CD8-positive, alpha-beta memory T cell (primary cell): Measurements from ENCODE around the gene SCLT1. TPM values are rescaled to one million over a fixed set of nuclear protein-coding genes. Genes with fewer than 3 reads are reported as not detected.

Experiments used
- CTCF ChIA-PET: fragments of 350-600 bp; sonication (Branson Sonifier 250); formaldehyde crosslinking; loops from one replicate; lab custom pipeline; 2021; ENCODE audit warnings: antibody characterized with exemption; lab: Charles Lee
- POLR2A ChIA-PET: fragments of 350-600 bp; sonication (Branson Sonifier 250); formaldehyde crosslinking; loops from one replicate; lab custom pipeline; 2021; ENCODE audit warnings: antibody characterized with exemption; lab: Charles Lee
- DNase-seq, 5 donors: peaks; one replicate each; pipeline versions ENCODE4 v3.0.0 to v3.0.0-alpha.2; 2020 to 2022; ENCODE audit warnings: mixed read lengths in 1 of 5
- H3K27ac ChIP-seq: one replicate; pipeline ENCODE4 v1.7.0; 2013; ENCODE audit warnings: low read depth, mild to moderate bottlenecking, low read length, moderate library complexity
- H3K27me3 ChIP-seq: 2 replicates; pipeline ENCODE4 v1.7.0; 2013; ENCODE audit warnings: low read length, mild to moderate bottlenecking; ENCODE audit not compliant: insufficient read depth, poor library complexity, severe bottlenecking
- H3K36me3 ChIP-seq: 2 replicates; pipeline ENCODE4 v1.7.0; 2013; ENCODE audit warnings: mild to moderate bottlenecking, low read length, moderate library complexity; ENCODE audit not compliant: insufficient read depth
- H3K4me1 ChIP-seq: 2 replicates; pipeline ENCODE4 v1.7.0; 2013; ENCODE audit warnings: mild to moderate bottlenecking, low read length, moderate library complexity; ENCODE audit not compliant: insufficient read depth
- H3K4me3 ChIP-seq: 2 replicates; pipeline ENCODE4 v1.7.0; 2013; ENCODE audit warnings: mild to moderate bottlenecking, low read length
- H3K9me3 ChIP-seq: 2 replicates; pipeline ENCODE4 v1.7.0; 2013; ENCODE audit warnings: mild to moderate bottlenecking, low read length
- H3K27ac Mint-ChIP-seq, 8 donors: one replicate each; pipeline ENCODE4 v1.8.0; 2020 to 2021; ENCODE audit warnings: mixed read lengths in 8 of 8, mild to moderate bottlenecking in 6 of 8, inconsistent platforms in 3 of 8, moderate library complexity in 3 of 8
- H3K27me3 Mint-ChIP-seq, 2 donors: one replicate each; pipeline ENCODE4 v1.8.0; 2020 to 2021; ENCODE audit warnings: mixed read lengths in 2 of 2, mild to moderate bottlenecking in 1 of 2, moderate library complexity in 1 of 2
- H3K36me3 Mint-ChIP-seq, 3 donors: one replicate each; pipeline ENCODE4 v1.8.0; 2020 to 2021; ENCODE audit warnings: mixed read lengths in 3 of 3, inconsistent platforms in 1 of 3, mild to moderate bottlenecking in 1 of 3
- H3K4me1 Mint-ChIP-seq, 3 donors: one replicate each; pipeline ENCODE4 v1.8.0; 2020 to 2021; ENCODE audit warnings: mixed read lengths in 3 of 3, inconsistent platforms in 1 of 3, mild to moderate bottlenecking in 1 of 3
- H3K4me3 Mint-ChIP-seq, 7 donors: one replicate each; pipeline ENCODE4 v1.8.0; 2020 to 2021; ENCODE audit warnings: mixed read lengths in 7 of 7, mild to moderate bottlenecking in 6 of 7, moderate library complexity in 4 of 7, inconsistent platforms in 2 of 7
- H3K9me3 Mint-ChIP-seq, 5 donors: one replicate each; pipeline ENCODE4 v1.8.0; 2020 to 2022; ENCODE audit warnings: mixed read lengths in 5 of 5, mild to moderate bottlenecking in 3 of 5, moderate library complexity in 2 of 5, inconsistent platforms in 1 of 5
- polyA plus RNA-seq: library from polyadenylated mRNA; unstranded; fragments of 300-500 nt; fragmentation: Illumina TruSeq; gene quantifications from one replicate; pipeline ENCODE4 v1.2.3, GENCODE V29; 2021
- total RNA-seq, 2 experiments: library from RNA; stranded (reverse); gene quantifications; one replicate each; pipeline ENCODE4 v1.2.3, GENCODE V29; 2021

The SCLT1 gene
- total and polyA plus RNA-seq, 3 experiments from 2014 or later, result 7.7 to 20.6 (median 18.2) TPM

- Histone ChIP-seq H3K4me1 (peaks cover 15% of the 10 kb centered on the region), H3K27me3 (no peaks in the 10 kb centered on the region), H3K9me3 (no peaks in the 10 kb centered on the region), H3K4me3 (no peak overlapping the region), H3K27ac (no peak overlapping the region), H3K36me3 (peaks cover 8% of the 10 kb centered on the region)
- Mint-ChIP-seq H3K9me3 (no peaks in the 10 kb centered on the region), H3K36me3 (peaks cover 7 to 67% (median 10%) of the 10 kb centered on the region in 3 donors), H3K4me1 (peaks cover 67 to 82% (median 80%) of the 10 kb centered on the region in 3 donors), H3K27ac (peak overlapping the region in 6 of 8 donors; percentile 0 to 70 (median 8)), H3K27me3 (no peaks in the 10 kb centered on the region), H3K4me3 (no peak overlapping the region)
- ChIA-PET POLR2A (no interaction called here), CTCF (no interaction called here)
- DNase-seq, result no peak
Measured at GRCh38 chr4:128837198-128837597, 256.1 kb downstream of the SCLT1 start.

- Histone ChIP-seq H3K4me3 (no peak overlapping the region), H3K36me3 (peaks cover 14% of the 10 kb centered on the region), H3K27me3 (no peaks in the 10 kb centered on the region), H3K9me3 (no peaks in the 10 kb centered on the region), H3K4me1 (peaks cover 20% of the 10 kb centered on the region), H3K27ac (no peak overlapping the region)
- CTCF ChIA-PET, result no interaction called here
- Mint-ChIP-seq H3K4me1 (peaks cover 70 to 83% (median 83%) of the 10 kb centered on the region in 3 donors), H3K36me3 (peaks cover 7 to 71% (median 10%) of the 10 kb centered on the region in 3 donors), H3K27ac (peak overlapping the region in 5 of 8 donors; percentile 9 to 59 (median 21)), H3K4me3 (peak overlapping the region in 1 of 7 donors; percentile 44), H3K9me3 (no peaks in the 10 kb centered on the region), H3K27me3 (no peaks in the 10 kb centered on the region)
- POLR2A ChIA-PET, result interaction anchor here (0.6 kb wide), 1 partner anchor 26 kb away, joined by 6 read pairs; no protein-coding TSS in a partner anchor
- no peak for DNase-seq
Measured at GRCh38 chr4:128835498-128836222, 257.7 kb downstream of the SCLT1 start.

Other genes starting within 250 kb of the SCLT1 start
- 1 to 10 TPM; 6.8 to 7.5 TPM for gene C4orf33, start 2.6 kb upstream of the SCLT1 start, total RNA-seq
- 6.0 TPM for gene C4orf33, start 2.6 kb upstream of the SCLT1 start, polyA plus RNA-seq